ENCODE results near the gene BEST1.

DNA sequence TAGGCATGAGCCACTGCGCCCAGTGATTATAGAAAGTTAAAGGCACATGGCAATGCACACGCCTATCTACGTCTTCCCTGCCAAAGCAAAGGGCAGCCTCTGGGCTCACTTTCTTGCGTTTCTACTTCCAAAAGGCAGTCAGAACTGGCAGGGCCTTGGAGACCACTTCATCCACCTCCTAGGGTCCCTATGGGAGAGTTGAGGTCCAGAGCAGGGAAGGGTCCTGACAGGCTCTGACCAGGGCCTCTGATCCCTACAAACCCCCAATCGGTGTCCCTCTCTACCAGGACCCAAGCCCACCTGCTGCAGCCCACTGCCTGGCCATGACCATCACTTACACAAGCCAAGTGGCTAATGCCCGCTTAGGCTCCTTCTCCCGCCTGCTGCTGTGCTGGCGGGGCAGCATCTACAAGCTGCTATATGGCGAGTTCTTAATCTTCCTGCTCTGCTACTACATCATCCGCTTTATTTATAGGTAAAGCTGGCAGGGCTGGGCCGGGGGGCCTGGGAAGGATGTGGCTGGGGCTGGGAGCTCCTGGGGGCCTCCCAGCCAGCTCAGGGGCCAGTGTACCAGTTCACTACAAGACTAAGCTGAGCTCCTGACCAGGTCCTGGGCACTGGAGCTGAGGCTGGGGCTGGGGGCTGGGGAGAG, 1.5 kb downstream of the BEST1 start:
- TF ChIP-seq GATA2 (IDR thresholded peaks at IDR 0.05; ENCODE audit: low read depth, low read length) (no peak), GATA3 (IDR thresholded peaks at IDR 0.05; ENCODE audit: low read depth, low read length) (no peak)

Measured in SH-SY5Y (cell line).